PC-3 (cell line): ENCODE measurements around the gene METAP1. TPM values are rescaled to one million over a fixed set of nuclear protein-coding genes. Genes with fewer than 3 reads are reported as not detected.
A peak's percentile ranks its signal among the peaks of the same experiment; 100 is the strongest.

Experiments used
- ATAC-seq: fragments of 200-7000 bp; cut with Tn5 transposase; 2 replicates; pipeline ENCODE4 v1.9.1; 2020; ENCODE audit warnings: mild to moderate bottlenecking, moderate library complexity
- BruUV-seq: library from RNA; stranded (reverse); fragments of 400-500 nt; replicated peaks from 2 replicates; lab custom pipeline; 2021; lab: Mats Ljungman, UMichigan
- CTCF ChIA-PET: fragments of 300-600 bp; sonication (Branson Sonifier 250); formaldehyde crosslinking; loops from one replicate; lab custom pipeline; 2022; ENCODE audit warnings: antibody characterized with exemption; lab: Charles Lee
- POLR2A ChIA-PET: fragments of 300-600 bp; sonication (Branson Sonifier 250); formaldehyde crosslinking; loops from one replicate; lab custom pipeline; 2022; ENCODE audit warnings: antibody characterized with exemption; ENCODE audit not compliant: unreplicated experiment; lab: Charles Lee
- DNase-seq: peaks from one replicate; pipeline ENCODE4 v3.0.0-alpha.2; 2015
- H2AFZ ChIP-seq: fragments of 300-600 bp; sonication (generic); 2 replicates; pipeline ENCODE4 v1.6.0; 2016; ENCODE audit warnings: antibody characterized with exemption, low read length
- H3F3A ChIP-seq: fragments of 300-600 bp; sonication (generic); one replicate; pipeline ENCODE4 v1.6.0; 2017; ENCODE audit warnings: antibody characterized with exemption, low read length, control low read depth, mild to moderate bottlenecking; ENCODE audit not compliant: unreplicated experiment
- H3K27ac ChIP-seq: fragments of 300-600 bp; sonication (generic); 2 replicates; pipeline ENCODE4 v1.5.1; 2016; ENCODE audit warnings: mild to moderate bottlenecking, low read length
- H3K27me3 ChIP-seq: fragments of 300-600 bp; sonication (generic); 2 replicates; pipeline ENCODE4 v1.6.1; 2016; ENCODE audit warnings: low read length, mixed read lengths
- H3K36me3 ChIP-seq: fragments of 300-600 bp; sonication (generic); 2 replicates; pipeline ENCODE4 v1.6.1; 2016; ENCODE audit warnings: low read depth, mixed run types, low read length, mixed read lengths
- H3K4me1 ChIP-seq: fragments of 300-600 bp; sonication (generic); 2 replicates; pipeline ENCODE4 v1.5.1; 2016; ENCODE audit warnings: low read length; ENCODE audit not compliant: insufficient read depth
- H3K4me2 ChIP-seq: fragments of 300-600 bp; sonication (generic); 2 replicates; pipeline ENCODE4 v1.6.0; 2016; ENCODE audit warnings: low read length
- H3K4me3 ChIP-seq: fragments of 300-600 bp; sonication (generic); 2 replicates; pipeline ENCODE4 v1.5.1; 2016; ENCODE audit warnings: mild to moderate bottlenecking, low read length, mixed read lengths
- H3K79me2 ChIP-seq: fragments of 300-600 bp; sonication (generic); 2 replicates; pipeline ENCODE4 v1.6.1; 2017; ENCODE audit warnings: low read length, mixed read lengths
- H3K9ac ChIP-seq: fragments of 300-600 bp; sonication (generic); 2 replicates; pipeline ENCODE4 v1.6.0; 2016; ENCODE audit warnings: mild to moderate bottlenecking, low read length
- H3K9me2 ChIP-seq: fragments of 300-600 bp; sonication (generic); replicated peaks from 2 replicates; pipeline ENCODE4 v1.6.1; 2016; ENCODE audit warnings: mixed run types, low read length, mixed read lengths
- H3K9me3 ChIP-seq: fragments of 300-600 bp; sonication (generic); 2 replicates; pipeline ENCODE4 v1.6.1; 2016; ENCODE audit warnings: low read length, mixed read lengths
- H4K20me1 ChIP-seq: fragments of 300-600 bp; sonication (generic); 2 replicates; pipeline ENCODE4 v1.6.1; 2016; ENCODE audit warnings: low read length, mixed read lengths
- EZH2 ChIP-seq: fragments of 300-600 bp; sonication (generic); IDR thresholded peaks from one replicate; pipeline ENCODE4 v1.6.1; 2017; ENCODE audit warnings: antibody characterized with exemption, mild to moderate bottlenecking, low read length; ENCODE audit not compliant: unreplicated experiment
- EZH2phosphoT487 ChIP-seq: fragments of 300-600 bp; sonication (generic); IDR thresholded peaks from 2 replicates; pipeline ENCODE4 v1.6.1; 2018; ENCODE audit warnings: mild to moderate bottlenecking, antibody characterized with exemption, low read length, borderline replicate concordance
- intact Hi-C: fragments of 100-400 bp; cut with micrococcal nuclease; formaldehyde crosslinking; loops from 2 replicates; pipeline ENCODE4 v1.9.0; 2023
- total RNA-seq: library from RNA; depleted of rRNA; stranded (reverse); fragments of >200 nt; gene quantifications from 2 replicates; pipeline ENCODE4 v1.2.3, GENCODE V29; 2014
- TF ChIP-seq, protein P1 (sequence below): fragments of 300-600 bp; sonication (generic); conservative IDR thresholded peaks from 2 replicates; pipeline ENCODE4 v1.5.1; 2017; ENCODE audit warnings: antibody characterized with exemption, low read depth, mild to moderate bottlenecking, low read length

The METAP1 gene
- total RNA-seq, 1 experiment from 2014 or later = 53.9 TPM

DNA sequence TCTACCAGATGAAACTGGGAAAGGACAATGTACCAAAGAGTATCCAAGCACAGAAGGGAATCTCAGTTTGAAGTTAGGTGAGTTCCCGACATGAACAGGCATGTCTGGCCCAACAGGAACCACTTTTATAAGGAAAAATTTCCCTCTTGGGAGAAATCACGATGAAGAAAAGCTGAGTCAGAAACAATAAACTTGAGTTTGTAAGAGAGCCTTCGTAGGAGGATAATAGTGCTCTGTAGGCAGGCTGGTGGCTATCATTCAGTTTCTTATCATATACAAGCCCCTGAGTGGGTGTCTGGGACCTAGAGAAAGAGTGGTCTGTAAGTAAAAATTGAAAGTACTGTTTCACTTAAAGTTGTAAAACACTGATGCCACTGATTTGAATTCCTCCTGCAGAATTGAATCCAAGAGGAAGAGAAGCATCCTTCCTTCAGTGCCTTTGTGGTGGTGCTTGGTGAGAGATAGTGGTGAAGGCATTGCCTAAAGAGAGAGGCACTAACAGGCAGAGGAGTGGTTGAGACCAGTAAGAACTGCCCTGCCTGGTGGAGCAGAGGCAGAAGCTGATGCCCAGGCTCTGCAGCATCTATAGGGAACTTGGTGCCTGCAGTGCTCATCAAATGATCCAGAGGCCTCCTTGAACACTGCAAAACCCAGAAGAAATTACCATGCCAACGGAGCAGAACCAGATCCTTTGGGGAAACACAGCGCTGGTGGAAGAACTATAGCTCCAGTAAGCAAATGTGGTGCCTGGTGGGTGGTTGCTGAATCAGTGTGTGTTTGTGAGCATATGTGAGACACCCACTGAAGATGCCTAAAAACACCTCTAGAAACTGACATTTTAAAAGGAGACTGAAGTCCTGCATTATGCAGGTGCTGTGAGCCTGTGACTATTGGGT, 31.7 kb upstream of the METAP1 start:
- no peaks in the 10 kb centered on the region for H4K20me1 ChIP-seq
- H3K9ac ChIP-seq = no peak overlapping the region
- H3K4me3 ChIP-seq = no peak overlapping the region
- TF ChIP-seq EZH2phosphoT487 = no peak
- TF ChIP-seq, protein P1, sequence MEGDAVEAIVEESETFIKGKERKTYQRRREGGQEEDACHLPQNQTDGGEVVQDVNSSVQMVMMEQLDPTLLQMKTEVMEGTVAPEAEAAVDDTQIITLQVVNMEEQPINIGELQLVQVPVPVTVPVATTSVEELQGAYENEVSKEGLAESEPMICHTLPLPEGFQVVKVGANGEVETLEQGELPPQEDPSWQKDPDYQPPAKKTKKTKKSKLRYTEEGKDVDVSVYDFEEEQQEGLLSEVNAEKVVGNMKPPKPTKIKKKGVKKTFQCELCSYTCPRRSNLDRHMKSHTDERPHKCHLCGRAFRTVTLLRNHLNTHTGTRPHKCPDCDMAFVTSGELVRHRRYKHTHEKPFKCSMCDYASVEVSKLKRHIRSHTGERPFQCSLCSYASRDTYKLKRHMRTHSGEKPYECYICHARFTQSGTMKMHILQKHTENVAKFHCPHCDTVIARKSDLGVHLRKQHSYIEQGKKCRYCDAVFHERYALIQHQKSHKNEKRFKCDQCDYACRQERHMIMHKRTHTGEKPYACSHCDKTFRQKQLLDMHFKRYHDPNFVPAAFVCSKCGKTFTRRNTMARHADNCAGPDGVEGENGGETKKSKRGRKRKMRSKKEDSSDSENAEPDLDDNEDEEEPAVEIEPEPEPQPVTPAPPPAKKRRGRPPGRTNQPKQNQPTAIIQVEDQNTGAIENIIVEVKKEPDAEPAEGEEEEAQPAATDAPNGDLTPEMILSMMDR = no peak
- no peak for TF ChIP-seq EZH2
- CTCF ChIA-PET = no interaction called here
- peak overlapping the region; percentile 17; the same call in 1 of the 2 replicates for H3K4me2 ChIP-seq
- POLR2A ChIA-PET = no interaction called here
- H3K36me3 ChIP-seq = no peaks in the 10 kb centered on the region
- peak overlapping the region; percentile 68 for H2AFZ ChIP-seq
- DNase-seq (peak; percentile 23), ATAC-seq (peak; percentile 37)
- no peaks in the 10 kb centered on the region for H3F3A ChIP-seq
- no peaks in the 10 kb centered on the region for H3K9me3 ChIP-seq
- H3K27ac ChIP-seq = peak overlapping the region; percentile 37
- H3K9me2 ChIP-seq = no peaks in the 10 kb centered on the region
- peaks cover 11% of the 10 kb centered on the region; the same call in 1 of the 2 replicates for H3K4me1 ChIP-seq
- intact Hi-C loops = no loop called here
- no TSS peak for BruUV-seq
- no peaks in the 10 kb centered on the region for H3K79me2 ChIP-seq
- no peaks in the 10 kb centered on the region for H3K27me3 ChIP-seq

DNA sequence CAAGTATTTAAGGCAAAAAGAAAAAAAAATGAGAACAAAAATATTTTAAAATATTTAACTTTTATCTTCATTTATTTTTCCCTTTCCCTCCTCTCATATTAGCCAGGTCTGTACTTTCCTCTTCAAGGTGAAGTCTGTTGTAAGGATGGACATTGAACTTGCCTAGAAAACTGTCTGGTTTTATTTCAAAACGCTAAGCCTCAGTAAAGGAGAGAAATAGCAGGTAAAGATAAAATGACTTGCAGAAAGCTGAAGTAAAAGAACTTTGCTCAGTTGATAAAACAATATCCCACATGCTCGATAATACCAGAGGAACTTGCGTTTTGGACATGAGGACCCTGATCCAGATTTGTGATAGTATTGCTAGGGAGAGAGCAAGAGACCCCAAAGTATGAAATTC, 28.6 kb upstream of the METAP1 start:
- no TSS peak for BruUV-seq
- H3K27me3 ChIP-seq = no peaks in the 10 kb centered on the region
- H3K36me3 ChIP-seq = no peaks in the 10 kb centered on the region
- no peaks in the 10 kb centered on the region for H4K20me1 ChIP-seq
- ChIA-PET POLR2A (no interaction called here), CTCF (no interaction called here)
- H3K4me3 ChIP-seq = no peak overlapping the region
- ATAC-seq = no peak
- H3K4me2 ChIP-seq = no peak overlapping the region
- intact Hi-C loops = no loop called here
- H3F3A ChIP-seq = no peaks in the 10 kb centered on the region
- H3K9ac ChIP-seq = no peak overlapping the region
- no peaks in the 10 kb centered on the region for H3K9me2 ChIP-seq
- no peaks in the 10 kb centered on the region for H3K79me2 ChIP-seq
- H3K4me1 ChIP-seq = peaks cover 11% of the 10 kb centered on the region; the same call in 1 of the 2 replicates
- H2AFZ ChIP-seq = no peak overlapping the region
- H3K27ac ChIP-seq = no peak overlapping the region
- no peak for DNase-seq
- TF ChIP-seq, protein P1 = no peak
- H3K9me3 ChIP-seq = no peaks in the 10 kb centered on the region

DNA sequence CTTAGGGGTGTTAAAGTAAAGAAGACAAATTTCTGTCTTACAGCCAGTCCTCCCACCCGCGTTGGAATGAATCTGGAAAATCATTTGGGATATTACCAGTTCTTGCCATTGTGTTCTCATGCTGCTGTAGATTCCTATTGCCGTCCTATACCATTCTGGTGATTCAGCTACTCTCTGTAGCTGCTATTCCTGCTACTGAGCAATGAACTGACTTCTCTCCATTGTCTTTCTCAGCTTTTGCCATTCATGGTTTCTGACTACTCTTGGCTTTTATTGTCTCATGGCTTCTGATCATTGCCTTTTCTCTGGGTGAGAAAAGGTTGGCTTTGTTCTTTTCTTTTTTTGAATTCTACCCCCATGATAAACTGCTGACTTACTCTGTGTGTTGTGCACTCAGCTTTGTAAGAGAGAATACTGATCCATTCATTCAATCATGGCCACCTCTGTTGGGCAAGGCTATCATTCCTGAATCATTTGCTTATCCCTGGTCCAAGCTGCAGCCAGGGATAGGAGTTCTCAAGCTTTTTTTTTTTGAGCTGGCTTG, 27.7 kb upstream of the METAP1 start:
- no peak overlapping the region for H3K4me3 ChIP-seq
- POLR2A ChIA-PET = no interaction called here
- BruUV-seq = no TSS peak
- no peaks in the 10 kb centered on the region for H3K9me3 ChIP-seq
- no peaks in the 10 kb centered on the region for H3K36me3 ChIP-seq
- no peak for ATAC-seq
- CTCF ChIA-PET = no interaction called here
- H3K9ac ChIP-seq = no peak overlapping the region
- no peaks in the 10 kb centered on the region for H3K9me2 ChIP-seq
- no peaks in the 10 kb centered on the region for H3K27me3 ChIP-seq
- H3K27ac ChIP-seq = no peak overlapping the region
- H4K20me1 ChIP-seq = no peaks in the 10 kb centered on the region
- intact Hi-C loops = no loop called here
- H3K79me2 ChIP-seq = no peaks in the 10 kb centered on the region
- H3K4me1 ChIP-seq = peaks cover 11% of the 10 kb centered on the region; the same call in 1 of the 2 replicates
- no peak overlapping the region for H2AFZ ChIP-seq
- H3F3A ChIP-seq = no peaks in the 10 kb centered on the region
- TF ChIP-seq, protein P1 = no peak
- TF ChIP-seq EZH2 (no peak), EZH2phosphoT487 (no peak)
- H3K4me2 ChIP-seq = no peak overlapping the region
- DNase-seq = no peak
